Measurements from ENCODE around the gene CFAP221.

CFAP221 gene

GRCh38 chr2:119680457-119681202 lies 136.4 kb downstream of the CFAP221 start:
- DNase-seq (ENCODE audit: low spot score) = no peak

DNA sequence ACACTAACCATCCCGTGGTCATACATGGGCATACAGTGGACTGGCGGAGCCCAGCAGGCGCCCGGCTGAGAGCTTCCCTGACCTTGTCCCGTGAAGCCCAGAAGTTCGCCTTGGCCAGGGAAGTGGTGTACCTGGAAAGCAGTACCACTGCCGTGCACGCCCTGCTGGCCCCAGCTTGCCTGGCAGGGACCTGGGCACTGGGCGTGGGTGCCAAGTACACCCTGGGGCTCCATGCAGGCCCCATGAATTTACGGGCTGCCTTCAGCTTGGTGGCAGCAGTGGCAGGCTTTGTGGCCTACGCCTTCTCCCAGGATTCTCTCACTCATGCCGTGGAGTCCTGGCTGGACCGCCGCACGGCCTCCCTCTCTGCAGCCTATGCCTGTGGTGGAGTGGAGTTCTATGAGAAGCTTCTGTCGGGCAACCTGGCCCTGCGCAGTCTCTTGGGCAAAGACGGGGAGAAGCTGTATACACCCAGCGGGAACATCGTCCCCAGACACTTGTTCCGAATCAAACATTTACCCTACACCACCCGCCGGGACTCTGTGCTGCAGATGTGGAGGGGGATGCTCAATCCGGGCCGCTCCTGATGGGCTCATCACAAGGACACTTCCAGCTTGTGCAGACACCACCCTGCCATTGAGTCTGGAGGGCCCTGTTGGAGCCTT lies 137.1 kb downstream of the CFAP221 start:
- no peak for DNase-seq (ENCODE audit: low spot score)

DNA sequence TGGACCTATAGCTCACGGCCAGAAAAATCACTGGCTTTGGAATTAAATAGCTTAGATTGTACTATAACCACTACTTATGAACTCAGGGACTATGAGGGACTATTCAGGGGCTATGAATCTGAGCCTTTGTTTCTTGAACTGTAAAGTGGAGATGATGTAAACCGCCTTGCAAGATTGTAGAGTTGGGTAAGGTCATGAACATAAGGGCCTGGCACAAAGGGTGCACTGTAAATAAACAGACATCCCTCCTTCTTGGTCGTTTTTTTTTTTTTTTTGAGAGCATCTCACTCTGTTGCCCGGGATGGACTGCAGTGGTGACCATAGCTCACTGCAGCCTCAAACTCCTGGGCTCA lies 137.6 kb downstream of the CFAP221 start:
- DNase-seq (ENCODE audit: low spot score) = no peak

- no peak for DNase-seq (ENCODE audit: low spot score)
Observed at GRCh38 chr2:119682578-119682977, 138.3 kb downstream of the CFAP221 start.

GRCh38 chr2:119683074-119683712 lies 138.9 kb downstream of the CFAP221 start:
- no peak for DNase-seq (ENCODE audit: low spot score)

GRCh38 chr2:119683713-119684443 lies 139.6 kb downstream of the CFAP221 start:
- DNase-seq (ENCODE audit: low spot score) = no peak

GRCh38 chr2:119684518-119684917 lies 140.3 kb downstream of the CFAP221 start:
- no peak for DNase-seq (ENCODE audit: low spot score)

DNA sequence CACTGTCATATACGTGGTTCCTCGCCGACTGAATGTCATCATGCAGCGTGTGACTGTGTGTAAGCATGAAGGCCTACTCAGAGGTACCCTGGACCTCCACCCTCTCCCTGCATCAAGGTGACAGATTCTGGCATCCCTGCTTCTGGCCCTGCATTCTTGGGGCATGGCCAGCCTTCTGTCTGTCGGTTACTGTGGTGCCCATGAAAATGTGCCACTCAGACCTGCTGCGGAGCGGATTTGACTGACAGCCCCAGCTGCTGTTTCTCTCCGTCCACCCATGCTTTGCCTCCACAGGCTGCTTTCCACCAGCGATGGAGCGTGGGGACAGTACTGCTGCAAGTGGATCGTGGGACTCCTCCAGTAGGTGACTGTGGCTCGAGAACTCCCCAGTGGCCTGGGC lies 144.4 kb downstream of the CFAP221 start:
- no peak for DNase-seq (ENCODE audit: low spot score)

GRCh38 chr2:119689218-119689617 lies 145.0 kb downstream of the CFAP221 start:
- no peak for DNase-seq (ENCODE audit: low spot score)

DNA sequence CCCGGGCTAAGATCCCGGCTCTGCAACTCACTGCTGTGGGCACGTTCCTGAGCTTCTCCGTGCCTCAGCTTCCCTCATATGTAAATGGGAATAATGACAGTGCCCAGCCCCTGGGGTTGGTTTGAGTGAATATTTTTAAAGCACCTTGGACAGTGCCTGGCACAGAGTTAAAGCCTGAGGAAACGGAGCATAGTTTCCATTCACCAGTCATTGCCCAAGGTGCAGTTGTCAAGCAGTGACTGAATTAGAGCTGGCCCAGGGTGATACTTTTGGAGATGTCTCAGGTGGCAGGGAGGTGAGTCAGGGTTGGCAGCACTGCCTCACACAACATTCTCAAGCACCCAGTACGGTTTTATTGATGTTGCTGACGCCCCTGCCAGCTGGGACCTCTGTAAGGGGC lies 146.9 kb downstream of the CFAP221 start:
- DNase-seq (ENCODE audit: low spot score) = no peak

DNA sequence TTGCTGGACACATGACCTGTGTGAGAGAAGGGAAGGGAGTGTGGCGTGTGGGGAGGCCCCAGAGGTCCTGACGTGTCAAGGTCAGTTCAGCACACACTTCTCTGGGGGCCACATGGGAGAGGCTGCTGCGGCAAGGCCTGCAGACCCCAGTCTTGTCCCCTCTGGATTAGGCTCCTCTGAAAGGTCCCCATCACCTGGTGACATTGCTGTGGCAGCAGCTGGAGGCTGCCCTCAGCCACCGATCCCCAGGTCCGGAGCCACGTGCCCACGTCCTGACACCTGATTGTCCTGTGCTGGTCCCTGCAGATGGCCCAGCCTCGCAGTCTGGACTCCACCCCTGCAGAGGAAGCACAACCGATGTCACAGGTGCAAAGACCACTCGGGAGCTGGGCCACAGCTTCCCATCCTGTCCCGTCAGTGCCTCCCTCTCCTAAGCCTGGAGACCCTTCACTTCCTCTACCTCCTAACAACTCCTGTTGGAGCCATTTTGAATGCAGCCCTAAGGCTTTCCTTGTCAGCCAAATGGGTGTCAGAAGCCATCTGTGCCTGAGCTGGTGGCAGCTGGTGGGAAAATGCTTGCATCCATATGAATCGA lies 147.5 kb downstream of the CFAP221 start:
- DNase-seq (ENCODE audit: low spot score) = no peak

DNA sequence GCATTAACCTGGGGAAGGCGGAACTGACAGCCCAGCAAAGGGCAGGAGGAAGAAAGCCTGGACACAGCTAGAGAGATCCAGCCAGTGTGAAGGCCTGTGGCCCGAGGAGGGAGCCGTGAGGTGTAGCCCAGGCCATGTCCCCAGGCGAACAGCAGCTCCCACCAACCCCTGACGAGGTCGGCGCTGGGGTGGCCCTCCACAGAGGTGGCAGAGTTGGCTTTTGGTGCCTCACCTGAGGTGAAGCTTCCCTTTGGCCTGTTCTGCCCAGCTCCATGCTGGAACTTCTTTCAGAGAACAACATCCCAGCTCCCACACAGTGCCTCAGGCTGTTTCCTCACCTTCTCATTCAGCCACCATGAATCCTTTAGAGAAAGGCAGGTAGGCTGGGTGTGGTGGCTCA lies 148.1 kb downstream of the CFAP221 start:
- no peak for DNase-seq (ENCODE audit: low spot score)

DNA sequence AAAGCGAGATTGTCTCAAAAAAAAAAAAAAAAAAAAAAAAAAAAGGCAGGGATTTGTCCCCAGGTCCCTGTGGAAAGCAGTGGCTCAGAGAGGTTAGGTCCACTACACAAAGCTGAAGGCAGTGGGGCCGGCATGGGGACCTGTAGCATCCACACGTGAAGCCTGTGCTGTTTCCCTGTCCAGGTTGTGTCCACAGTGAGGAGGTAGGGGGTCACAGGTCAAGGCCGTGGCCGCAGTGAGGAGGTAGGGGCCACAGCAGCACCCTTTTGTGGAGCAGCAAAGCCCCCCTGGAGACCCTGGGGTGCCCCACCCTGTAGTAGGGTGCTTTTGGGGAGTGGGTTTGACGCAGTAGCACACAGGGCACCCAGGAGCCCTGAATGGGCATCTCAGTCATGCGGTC lies 148.7 kb downstream of the CFAP221 start:
- no peak for DNase-seq (ENCODE audit: low spot score)

GRCh38 chr2:119693567-119693966 lies 149.3 kb downstream of the CFAP221 start:
- DNase-seq (ENCODE audit: low spot score) = no peak

DNA sequence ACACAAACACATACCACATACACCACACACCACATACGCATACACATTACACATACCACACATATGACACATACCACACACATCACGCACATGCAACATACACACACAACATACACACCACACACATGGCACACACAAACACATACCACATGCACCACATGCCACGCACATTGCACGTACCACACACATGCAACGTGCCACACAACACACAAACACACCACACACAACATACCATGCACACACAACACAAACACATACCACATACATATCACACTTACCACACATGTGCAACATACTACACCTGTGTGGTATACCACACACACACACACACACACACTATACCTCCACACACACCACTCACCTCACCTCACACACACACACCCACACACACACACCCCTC lies 149.7 kb downstream of the CFAP221 start:
- no peak for DNase-seq (ENCODE audit: low spot score)

- no peak for DNase-seq (ENCODE audit: low spot score)
Observed at GRCh38 chr2:119694470-119694844, 150.2 kb downstream of the CFAP221 start.

GRCh38 chr2:119694845-119695521 lies 150.7 kb downstream of the CFAP221 start:
- DNase-seq (ENCODE audit: low spot score) = no peak

GRCh38 chr2:119696005-119696404 lies 151.8 kb downstream of the CFAP221 start:
- no peak for DNase-seq (ENCODE audit: low spot score)

- DNase-seq (ENCODE audit: low spot score) = no peak
Observed at GRCh38 chr2:119696494-119697030, 152.3 kb downstream of the CFAP221 start.

- DNase-seq (ENCODE audit: low spot score) = no peak
Observed at GRCh38 chr2:119697290-119698020, 153.2 kb downstream of the CFAP221 start.

DNA sequence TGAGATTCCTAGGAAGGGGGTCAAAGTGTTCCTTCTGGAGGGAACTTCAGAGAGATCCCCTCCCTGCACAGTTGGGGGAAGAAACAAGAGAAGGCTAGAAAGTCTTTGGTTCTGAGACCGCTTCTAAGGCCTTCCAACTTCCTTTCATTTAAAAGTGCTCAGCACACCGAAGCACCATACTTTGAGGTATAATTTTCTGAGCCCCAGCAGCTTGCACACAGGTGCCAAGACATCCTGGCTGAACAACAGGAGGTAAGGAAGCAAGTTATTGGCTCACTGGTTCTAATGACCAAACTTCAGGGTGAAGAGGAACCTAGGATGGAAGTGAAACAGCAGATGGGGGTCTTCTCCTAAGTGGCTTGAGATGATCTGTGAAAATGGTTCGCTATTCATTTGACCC lies 154.0 kb downstream of the CFAP221 start:
- DNase-seq (ENCODE audit: low spot score) = no peak

Measured in globus pallidus (tissue), 1 donor.